Endodermal cell (in vitro differentiated cells): ENCODE results near the gene PARM1. TPM values are rescaled to one million over a fixed set of nuclear protein-coding genes. Genes with fewer than 3 reads are reported as not detected.
"Not testable (repeated sequence)": the region's sequence is repeated elsewhere in the genome, so short reads cannot be mapped to it uniquely, and the experiment has no call there.

ENCODE experiments used
- DNase-seq: peaks from one replicate; pipeline ENCODE4 v3.0.0-alpha.2; 2017
- H3K27ac ChIP-seq: 2 replicates; pipeline ENCODE4 v1.5.1; 2013; ENCODE audit warnings: mild to moderate bottlenecking, low read depth, low read length, moderate library complexity
- H3K27me3 ChIP-seq: 2 replicates; pipeline ENCODE4 v1.6.1; 2013; ENCODE audit warnings: mild to moderate bottlenecking, low read length, moderate library complexity; ENCODE audit not compliant: insufficient read depth, control insufficient read depth, poor library complexity, severe bottlenecking
- H3K36me3 ChIP-seq: 2 replicates; pipeline ENCODE4 v1.7.0; 2013; ENCODE audit warnings: mild to moderate bottlenecking, low read length, moderate library complexity; ENCODE audit not compliant: control insufficient read depth, insufficient read depth
- H3K4me1 ChIP-seq: one replicate; pipeline ENCODE4 v1.7.0; 2013; ENCODE audit warnings: low read length; ENCODE audit not compliant: control insufficient read depth, insufficient read depth
- H3K4me3 ChIP-seq: 2 replicates; pipeline ENCODE4 v1.5.1; 2013; ENCODE audit warnings: mild to moderate bottlenecking, low read length, moderate library complexity
- H3K9ac ChIP-seq: 2 replicates; pipeline ENCODE4 v1.6.1; 2013; ENCODE audit warnings: mild to moderate bottlenecking, low read length, moderate library complexity; ENCODE audit not compliant: poor library complexity, severe bottlenecking; ENCODE audit errors: extremely low read depth
- H3K9me3 ChIP-seq: 2 replicates; pipeline ENCODE4 v1.6.1; 2013; ENCODE audit warnings: mild to moderate bottlenecking, low read length, moderate library complexity; ENCODE audit not compliant: control insufficient read depth
- H3K27ac Mint-ChIP-seq: 2 replicates; pipeline ENCODE4 v1.8.0; 2020; ENCODE audit warnings: mixed read lengths
- H3K27me3 Mint-ChIP-seq: 2 replicates; pipeline ENCODE4 v1.8.0; 2021; ENCODE audit warnings: mild to moderate bottlenecking, mixed read lengths; ENCODE audit not compliant: insufficient read depth
- H3K36me3 Mint-ChIP-seq: 2 replicates; pipeline ENCODE4 v1.8.0; 2020; ENCODE audit warnings: low read depth, mixed read lengths
- H3K4me1 Mint-ChIP-seq: 2 replicates; pipeline ENCODE4 v1.8.0; 2020; ENCODE audit warnings: mixed read lengths
- H3K4me3 Mint-ChIP-seq: 2 replicates; pipeline ENCODE4 v1.8.0; 2020; ENCODE audit warnings: mild to moderate bottlenecking, moderate library complexity, mixed read lengths
- H3K9me3 Mint-ChIP-seq: 2 replicates; pipeline ENCODE4 v1.8.0; 2020; ENCODE audit warnings: mild to moderate bottlenecking, mixed read lengths
- CTCF ChIP-seq: fragments of 200-600 bp; sonication (generic); conservative IDR thresholded peaks from 2 replicates; pipeline ENCODE4 v1.5.0; 2021; ENCODE audit warnings: antibody characterized with exemption, mild to moderate bottlenecking
- WGBS, 2 experiments: methylation state at CpG; one replicate each; pipeline versions ENCODE4 v1.1.5 to v1.1.7; 2013; ENCODE audit warnings: missing lambda C conversion rate in 2 of 2, mixed read lengths in 1 of 2; ENCODE audit not compliant: insufficient coverage in 1 of 2, insufficient read length in 1 of 2; 5-methylcytosine and 5-hydroxymethylcytosine counted together
- total RNA-seq, 2 donors: library from RNA; stranded (reverse); fragmentation: NEBNext Ultra II Directional in 1 of 2; extraction: Animal tissue kit (Norgen Biotek cat#: 25700) in 1 of 2; gene quantifications; 2 replicates in 1 of 2; 3 replicates in 1 of 2; pipeline ENCODE4 v1.2.1, GENCODE V29; 2021

The PARM1 gene
- total RNA-seq, 2 donors from 2014 or later = 0.13 to 1.1 TPM

DNA sequence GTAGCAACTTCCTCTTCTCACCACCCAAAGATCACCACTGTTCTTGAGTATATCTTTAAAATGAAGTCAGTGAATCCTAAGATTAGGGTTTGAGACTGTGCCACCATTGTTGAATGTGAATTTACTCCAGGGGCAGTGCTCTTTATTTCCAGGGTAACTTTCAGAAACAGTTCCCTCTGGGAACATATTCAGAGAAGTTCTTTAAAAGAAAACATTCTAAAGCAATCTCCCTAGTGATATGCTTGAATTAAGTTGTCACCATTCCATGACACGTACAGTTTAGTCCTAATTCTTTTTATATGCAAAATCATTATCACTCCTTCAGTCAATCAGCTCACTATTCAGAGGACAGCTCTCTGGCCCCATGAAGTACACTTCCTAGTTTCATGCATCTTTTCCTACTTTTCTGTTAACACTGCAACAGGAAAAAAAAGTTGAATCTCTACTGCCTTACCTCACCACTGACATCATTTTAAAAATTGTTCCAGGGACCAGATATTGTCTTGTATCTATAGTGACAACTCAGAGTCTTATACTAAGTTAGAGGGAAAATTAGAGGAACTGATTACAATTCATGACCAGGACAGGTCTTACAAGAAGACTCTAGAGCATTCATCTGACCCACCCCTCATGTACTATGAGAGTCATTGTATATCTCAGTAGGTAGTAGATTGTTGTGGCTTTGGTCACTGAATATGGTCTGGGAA is 49.8 kb downstream of the PARM1 start:
- Mint-ChIP-seq H3K9me3 (peaks cover 15% of the 10 kb centered on the region), H3K4me3 (no peak overlapping the region), H3K4me1 (peaks cover 8% of the 10 kb centered on the region), H3K27me3 (peaks cover 34% of the 10 kb centered on the region), H3K36me3 (peaks cover 4% of the 10 kb centered on the region), H3K27ac (no peak overlapping the region)
- H3K27me3 ChIP-seq = peaks cover 20% of the 10 kb centered on the region
- no peak for DNase-seq
- H3K4me1 ChIP-seq = no peaks in the 10 kb centered on the region
- H3K4me3 ChIP-seq = no peak overlapping the region
- WGBS, 2 experiments = 60 to 88% methylated on average over 1 of the region's 1 CpG
- H3K27ac ChIP-seq = no peak overlapping the region
- TF ChIP-seq CTCF = no peak
- peaks cover 16% of the 10 kb centered on the region for H3K9me3 ChIP-seq
- H3K36me3 ChIP-seq = no peaks in the 10 kb centered on the region
- H3K9ac ChIP-seq = no peak overlapping the region

DNA sequence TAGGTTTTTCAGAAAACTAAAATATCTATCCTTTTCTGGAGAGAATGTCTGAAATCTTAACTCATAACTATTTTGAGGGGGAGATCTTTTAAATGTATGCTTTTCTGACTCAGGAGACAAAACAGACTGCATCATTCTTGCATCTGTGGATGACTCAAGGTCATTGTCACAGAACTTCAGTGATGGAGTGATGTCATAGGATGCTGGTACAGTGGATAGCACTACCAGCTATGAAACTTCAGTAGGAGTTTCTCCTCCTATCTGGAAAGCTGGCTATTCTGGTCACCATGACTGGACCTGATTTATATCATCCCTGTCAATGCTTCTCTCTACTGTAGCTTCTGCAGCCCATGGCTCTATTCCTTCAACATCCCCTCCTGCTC is 50.3 kb downstream of the PARM1 start:
- TF ChIP-seq CTCF = no peak
- Mint-ChIP-seq H3K27ac (no peak overlapping the region), H3K4me1 (peaks cover 8% of the 10 kb centered on the region), H3K4me3 (no peak overlapping the region), H3K36me3 (peaks cover 4% of the 10 kb centered on the region), H3K27me3 (peaks cover 32% of the 10 kb centered on the region), H3K9me3 (peaks cover 13% of the 10 kb centered on the region)
- Histone ChIP-seq H3K9ac (no peak overlapping the region), H3K36me3 (no peaks in the 10 kb centered on the region), H3K9me3 (peaks cover 11% of the 10 kb centered on the region), H3K27me3 (peaks cover 20% of the 10 kb centered on the region), H3K4me1 (no peaks in the 10 kb centered on the region), H3K27ac (no peak overlapping the region), H3K4me3 (no peak overlapping the region)
- DNase-seq = no peak

GRCh38 chr4:74990276-74990875 is 57.5 kb downstream of the PARM1 start:
- 93 to 95% methylated on average over 2 of the region's 2 CpGs for WGBS, 2 experiments
- Histone ChIP-seq H3K4me3 (no peak overlapping the region), H3K9ac (no peak overlapping the region), H3K27me3 (no peaks in the 10 kb centered on the region), H3K4me1 (peaks cover 3% of the 10 kb centered on the region), H3K27ac (no peak overlapping the region), H3K36me3 (no peaks in the 10 kb centered on the region), H3K9me3 (peaks cover 6% of the 10 kb centered on the region)
- no peak overlapping the region for H3K4me3 Mint-ChIP-seq
- no peak overlapping the region for H3K27ac Mint-ChIP-seq
- H3K36me3 Mint-ChIP-seq = no peaks in the 10 kb centered on the region
- H3K27me3 Mint-ChIP-seq = peaks cover 2% of the 10 kb centered on the region
- DNase-seq = no peak
- no peaks in the 10 kb centered on the region for H3K4me1 Mint-ChIP-seq
- no peak for TF ChIP-seq CTCF
- H3K9me3 Mint-ChIP-seq = no peaks in the 10 kb centered on the region

- 90 to 94% methylated on average over 2 of the region's 2 CpGs for WGBS, 2 experiments
- H3K27ac ChIP-seq, H3K27me3 Mint-ChIP-seq, H3K4me3 ChIP-seq, H3K27me3 ChIP-seq, H3K4me1 Mint-ChIP-seq, H3K36me3 Mint-ChIP-seq, H3K27ac Mint-ChIP-seq, DNase-seq, H3K36me3 ChIP-seq, H3K9ac ChIP-seq, H3K4me3 Mint-ChIP-seq, H3K9me3 Mint-ChIP-seq, H3K9me3 ChIP-seq, H3K4me1 ChIP-seq: not testable (repeated sequence)
Measured at GRCh38 chr4:74994436-74994835, 61.5 kb downstream of the PARM1 start.
